Stimulated activated CD8-positive, alpha-beta memory T cell treated with anti-CD3 and anti-CD28 coated beads, Interleukin-4, amount 100 ng/mL, for 48 hours (primary cell): Measurements from ENCODE around the gene FBXO9.

Experiments used
- DNase-seq: peaks from one replicate; pipeline ENCODE4 v3.0.0-alpha.2; 2020

The FBXO9 gene

GRCh38 chr6:53095716-53096115 lies 30.5 kb downstream of the FBXO9 start:
- DNase-seq: no peak

- no peak for DNase-seq
Observed at GRCh38 chr6:53100561-53100960, 35.4 kb downstream of the FBXO9 start.

GRCh38 chr6:53101006-53101405 lies 35.8 kb downstream of the FBXO9 start:
- DNase-seq: no peak

- DNase-seq: no peak
Observed at GRCh38 chr6:53103993-53104675, 38.9 kb downstream of the FBXO9 start.

- no peak for DNase-seq
Observed at GRCh38 chr6:53104916-53105315, 39.7 kb downstream of the FBXO9 start.

- DNase-seq: no peak
Observed at GRCh38 chr6:53107091-53107490, 41.9 kb downstream of the FBXO9 start.

GRCh38 chr6:53109612-53110011 lies 44.4 kb downstream of the FBXO9 start:
- no peak for DNase-seq

GRCh38 chr6:53111865-53112264 lies 46.7 kb downstream of the FBXO9 start:
- DNase-seq: no peak

- no peak for DNase-seq
Observed at GRCh38 chr6:53112404-53112803, 47.2 kb downstream of the FBXO9 start.

- no peak for DNase-seq
Observed at GRCh38 chr6:53112871-53113270, 47.7 kb downstream of the FBXO9 start.

- no peak for DNase-seq
Observed at GRCh38 chr6:53113742-53114141, 48.5 kb downstream of the FBXO9 start.

GRCh38 chr6:53115113-53115512 lies 49.9 kb downstream of the FBXO9 start:
- DNase-seq: no peak

- no peak for DNase-seq
Observed at GRCh38 chr6:53115741-53116140, 50.5 kb downstream of the FBXO9 start.

- no peak for DNase-seq
Observed at GRCh38 chr6:53119349-53119748, 54.1 kb downstream of the FBXO9 start.

- no peak for DNase-seq
Observed at GRCh38 chr6:53119772-53120409, 54.7 kb downstream of the FBXO9 start.

- DNase-seq: no peak
Observed at GRCh38 chr6:53124131-53124800, 59.1 kb downstream of the FBXO9 start.

- no peak for DNase-seq
Observed at GRCh38 chr6:53125276-53125675, 60.1 kb downstream of the FBXO9 start.

GRCh38 chr6:53128842-53129241 lies 63.6 kb downstream of the FBXO9 start:
- DNase-seq: no peak

GRCh38 chr6:53130569-53131290 lies 65.5 kb downstream of the FBXO9 start:
- DNase-seq: no peak

GRCh38 chr6:53133961-53134360 lies 68.8 kb downstream of the FBXO9 start:
- DNase-seq: no peak

GRCh38 chr6:53134601-53135235 lies 69.5 kb downstream of the FBXO9 start:
- no peak for DNase-seq

- DNase-seq: no peak
Observed at GRCh38 chr6:53136000-53136609, 70.9 kb downstream of the FBXO9 start.
